PFSK-1 (cell line): ENCODE measurements around the gene CDA.

Source experiments
- FOXP2 ChIP-seq: optimal IDR thresholded peaks from 2 replicates; pipeline ENCODE3; 2011; ENCODE audit warnings: borderline replicate concordance, control low read depth, inconsistent platforms; ENCODE audit not compliant: insufficient read depth; ENCODE audit errors: extremely low read length, extremely low read depth
- POLR2AphosphoS5 ChIP-seq: IDR thresholded peaks from 2 replicates; pipeline ENCODE4 v1.6.1; 2012; ENCODE audit warnings: low read depth, mild to moderate bottlenecking, control low read depth, low read length, moderate library complexity
- REST ChIP-seq, 2 experiments: IDR thresholded peaks; 2 replicates each; pipeline versions ENCODE4 v1.6.1 to v1.8.0; 2011 to 2012; ENCODE audit warnings: low read depth in 2 of 2, low read length in 2 of 2, control low read depth in 1 of 2, inconsistent platforms in 1 of 2, mild to moderate bottlenecking in 1 of 2, moderate library complexity in 1 of 2; ENCODE audit not compliant: insufficient read depth in 1 of 2
- SIN3A ChIP-seq: IDR thresholded peaks from 2 replicates; pipeline ENCODE4 v1.6.1; 2012; ENCODE audit warnings: mild to moderate bottlenecking, low read length, moderate library complexity, borderline replicate concordance; ENCODE audit not compliant: insufficient read depth
- TAF1 ChIP-seq: IDR thresholded peaks from 2 replicates; pipeline ENCODE4 v1.6.1; 2012; ENCODE audit warnings: low read length, control low read depth, borderline replicate concordance; ENCODE audit not compliant: insufficient read depth

CDA gene

GRCh38 chr1:20625176-20626097 lies 36.5 kb downstream of the CDA start:
- TF ChIP-seq POLR2AphosphoS5 (no peak), SIN3A (no peak), REST (IDR thresholded peaks at IDR 0.05; ENCODE audit: insufficient read depth in 1 of 2, low read depth in 2 of 2, low read length in 2 of 2) (no peak), TAF1 (no peak), FOXP2 (no peak)

- TF ChIP-seq FOXP2: no peak
- TF ChIP-seq SIN3A: no peak
- TF ChIP-seq TAF1: no peak
- no peak for TF ChIP-seq POLR2AphosphoS5
- no peak for TF ChIP-seq REST (IDR thresholded peaks at IDR 0.05; ENCODE audit: insufficient read depth in 1 of 2, low read depth in 2 of 2, low read length in 2 of 2)
These were observed 37.2 kb downstream of the CDA start for GRCh38 chr1:20626098-20626427.

- TF ChIP-seq TAF1 (no peak), FOXP2 (no peak), SIN3A (no peak), REST (IDR thresholded peaks at IDR 0.05; ENCODE audit: insufficient read depth in 1 of 2, low read depth in 2 of 2, low read length in 2 of 2) (no peak), POLR2AphosphoS5 (no peak)
These were observed 37.6 kb downstream of the CDA start for GRCh38 chr1:20626524-20626923.

- TF ChIP-seq TAF1 (no peak), REST (IDR thresholded peaks at IDR 0.05; ENCODE audit: insufficient read depth in 1 of 2, low read depth in 2 of 2, low read length in 2 of 2) (no peak)
These were observed 41.8 kb downstream of the CDA start for GRCh38 chr1:20630729-20631128.
